ENCODE results near the gene NPC1L1.

DNA sequence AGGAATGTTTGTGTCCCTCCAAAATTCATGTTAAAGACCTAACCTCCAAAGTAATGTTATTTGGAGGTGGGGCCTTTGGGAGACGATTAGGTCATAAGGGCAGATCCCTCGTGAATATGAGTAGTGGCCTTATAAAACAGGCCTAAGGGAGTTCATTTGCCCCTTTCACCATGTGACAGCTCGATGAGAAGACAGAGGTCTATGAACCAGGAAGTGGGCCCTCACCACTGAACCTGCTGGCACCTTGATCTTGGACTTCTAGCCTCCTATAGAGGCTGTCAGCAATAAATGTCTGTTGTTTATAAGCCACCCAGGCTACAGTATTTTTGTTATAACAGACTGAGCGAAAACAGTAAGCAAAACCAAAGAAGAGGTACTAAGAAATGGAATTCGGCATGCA lies 64.8 kb downstream of the NPC1L1 start:
- TF ChIP-seq, protein P1, sequence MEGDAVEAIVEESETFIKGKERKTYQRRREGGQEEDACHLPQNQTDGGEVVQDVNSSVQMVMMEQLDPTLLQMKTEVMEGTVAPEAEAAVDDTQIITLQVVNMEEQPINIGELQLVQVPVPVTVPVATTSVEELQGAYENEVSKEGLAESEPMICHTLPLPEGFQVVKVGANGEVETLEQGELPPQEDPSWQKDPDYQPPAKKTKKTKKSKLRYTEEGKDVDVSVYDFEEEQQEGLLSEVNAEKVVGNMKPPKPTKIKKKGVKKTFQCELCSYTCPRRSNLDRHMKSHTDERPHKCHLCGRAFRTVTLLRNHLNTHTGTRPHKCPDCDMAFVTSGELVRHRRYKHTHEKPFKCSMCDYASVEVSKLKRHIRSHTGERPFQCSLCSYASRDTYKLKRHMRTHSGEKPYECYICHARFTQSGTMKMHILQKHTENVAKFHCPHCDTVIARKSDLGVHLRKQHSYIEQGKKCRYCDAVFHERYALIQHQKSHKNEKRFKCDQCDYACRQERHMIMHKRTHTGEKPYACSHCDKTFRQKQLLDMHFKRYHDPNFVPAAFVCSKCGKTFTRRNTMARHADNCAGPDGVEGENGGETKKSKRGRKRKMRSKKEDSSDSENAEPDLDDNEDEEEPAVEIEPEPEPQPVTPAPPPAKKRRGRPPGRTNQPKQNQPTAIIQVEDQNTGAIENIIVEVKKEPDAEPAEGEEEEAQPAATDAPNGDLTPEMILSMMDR (IDR thresholded peaks at IDR 0.05) = no peak
- TF ChIP-seq POLR2A (IDR thresholded peaks at IDR 0.05) = no peak
